ENCODE data around the gene SLC50A1.

The SLC50A1 gene

GRCh38 chr1:155176544-155177071, 41.0 kb downstream of the SLC50A1 start:
- H3K27me3 ChIP-seq (ENCODE audit: low read length) = no peaks in the 10 kb centered on the region
- no peak overlapping the region for H3K4me3 ChIP-seq (ENCODE audit: insufficient read depth, low read length, poor library complexity, severe bottlenecking)
- no peaks in the 10 kb centered on the region for H3K36me3 ChIP-seq (ENCODE audit: low read length)
- peaks cover 7% of the 10 kb centered on the region for H3F3A ChIP-seq (ENCODE audit: insufficient read depth)
- no peaks in the 10 kb centered on the region for H4K20me1 ChIP-seq (ENCODE audit: low read depth, low read length)
- peak; percentile 86 for TF ChIP-seq CTCF (IDR thresholded peaks at IDR 0.05; ENCODE audit: insufficient read depth, low read length, poor library complexity, severe bottlenecking)
- no peak for TF ChIP-seq EZH2phosphoT487 (conservative IDR thresholded peaks at IDR 0.05; ENCODE audit: low read length)
- H2AFZ ChIP-seq (ENCODE audit: low read depth, low read length, severe bottlenecking) = no peak overlapping the region
- no peak overlapping the region for H3K4me2 ChIP-seq (ENCODE audit: low read depth, low read length, poor library complexity, severe bottlenecking)
- no peaks in the 10 kb centered on the region for H3K9me3 ChIP-seq (ENCODE audit: insufficient read depth, low read length)
- no peak overlapping the region for H3K27ac ChIP-seq (ENCODE audit: low read depth, low read length)
- H3K9me2 ChIP-seq (replicated peaks; ENCODE audit: insufficient read depth, low read length) = no peaks in the 10 kb centered on the region
- H3K9ac ChIP-seq (ENCODE audit: low read length) = no peak overlapping the region
- peaks cover 14% of the 10 kb centered on the region for H3K79me2 ChIP-seq (ENCODE audit: insufficient read depth, low read length)

GRCh38 chr1:155177192-155177917, 41.7 kb downstream of the SLC50A1 start:
- H3K9me2 ChIP-seq (replicated peaks; ENCODE audit: insufficient read depth, low read length) = no peaks in the 10 kb centered on the region
- H3K27me3 ChIP-seq (ENCODE audit: low read length) = no peaks in the 10 kb centered on the region
- H3K79me2 ChIP-seq (ENCODE audit: insufficient read depth, low read length) = peaks cover 7% of the 10 kb centered on the region
- no peaks in the 10 kb centered on the region for H3K36me3 ChIP-seq (ENCODE audit: low read length)
- H4K20me1 ChIP-seq (ENCODE audit: low read depth, low read length) = no peaks in the 10 kb centered on the region
- H2AFZ ChIP-seq (ENCODE audit: low read depth, low read length, severe bottlenecking) = no peak overlapping the region
- no peak overlapping the region for H3K27ac ChIP-seq (ENCODE audit: low read depth, low read length)
- no peak overlapping the region for H3K4me3 ChIP-seq (ENCODE audit: insufficient read depth, low read length, poor library complexity, severe bottlenecking)
- no peaks in the 10 kb centered on the region for H3K9me3 ChIP-seq (ENCODE audit: insufficient read depth, low read length)
- H3F3A ChIP-seq (ENCODE audit: insufficient read depth) = peaks cover 7% of the 10 kb centered on the region
- TF ChIP-seq EZH2phosphoT487 (conservative IDR thresholded peaks at IDR 0.05; ENCODE audit: low read length) (no peak), CTCF (IDR thresholded peaks at IDR 0.05; ENCODE audit: insufficient read depth, low read length, poor library complexity, severe bottlenecking) (no peak)
- no peak overlapping the region for H3K9ac ChIP-seq (ENCODE audit: low read length)
- H3K4me2 ChIP-seq (ENCODE audit: low read depth, low read length, poor library complexity, severe bottlenecking) = no peak overlapping the region

GRCh38 chr1:155177918-155178281, 42.2 kb downstream of the SLC50A1 start:
- TF ChIP-seq CTCF (IDR thresholded peaks at IDR 0.05; ENCODE audit: insufficient read depth, low read length, poor library complexity, severe bottlenecking) (no peak), EZH2phosphoT487 (conservative IDR thresholded peaks at IDR 0.05; ENCODE audit: low read length) (no peak)
- Histone ChIP-seq H3K9me3 (ENCODE audit: insufficient read depth, low read length) (no peaks in the 10 kb centered on the region), H4K20me1 (ENCODE audit: low read depth, low read length) (no peaks in the 10 kb centered on the region), H3K4me2 (ENCODE audit: low read depth, low read length, poor library complexity, severe bottlenecking) (no peak overlapping the region), H3K9ac (ENCODE audit: low read length) (no peak overlapping the region), H3K9me2 (replicated peaks; ENCODE audit: insufficient read depth, low read length) (no peaks in the 10 kb centered on the region), H3K27ac (ENCODE audit: low read depth, low read length) (no peak overlapping the region), H3K79me2 (ENCODE audit: insufficient read depth, low read length) (peaks cover 2% of the 10 kb centered on the region; the same call in 1 of the 2 replicates), H3K4me3 (ENCODE audit: insufficient read depth, low read length, poor library complexity, severe bottlenecking) (no peak overlapping the region), H3K36me3 (ENCODE audit: low read length) (no peaks in the 10 kb centered on the region), H2AFZ (ENCODE audit: low read depth, low read length, severe bottlenecking) (no peak overlapping the region), H3F3A (ENCODE audit: insufficient read depth) (peaks cover 7% of the 10 kb centered on the region), H3K27me3 (ENCODE audit: low read length) (no peaks in the 10 kb centered on the region)
